NB4 (cell line): ENCODE data around the gene EVPLL.
"Not testable (repeated sequence)": the region's sequence is repeated elsewhere in the genome, so short reads cannot be mapped to it uniquely, and the experiment has no call there.

ENCODE experiments used
- CTCF ChIP-seq: IDR thresholded peaks from one replicate; pipeline ENCODE4 v1.5.1; 2012; ENCODE audit warnings: low read depth, low read length
- MYC ChIP-seq: IDR thresholded peaks from 2 replicates; pipeline ENCODE4 v1.6.1; 2011; ENCODE audit warnings: low read depth, low read length
- POLR2A ChIP-seq: IDR thresholded peaks from 2 replicates; pipeline ENCODE4 v1.6.1; 2011; ENCODE audit warnings: mild to moderate bottlenecking; ENCODE audit not compliant: insufficient read length; ENCODE audit errors: extremely low read depth

GRCh38 chr17:18388728-18389127 is 11.2 kb downstream of the EVPLL start:
- not testable (repeated sequence) for TF ChIP-seq CTCF, POLR2A, MYC
